Lower leg skin (tissue), 3 donors: ENCODE measurements around the gene ZFP42.

Experiments
- POLR2A ChIP-seq, 2 donors: fragments of 450-650 bp; IDR thresholded peaks; one replicate each; pipeline ENCODE4 v1.6.1; 2016 to 2017; ENCODE audit warnings: antibody characterized with exemption in 2 of 2, mild to moderate bottlenecking in 1 of 2, moderate library complexity in 1 of 2
- TF ChIP-seq, protein P1 (sequence below), 3 donors: fragments of 450-650 bp; IDR thresholded peaks; one replicate each; pipeline ENCODE4 v1.5.1; 2016; ENCODE audit warnings: antibody characterized with exemption in 3 of 3, mild to moderate bottlenecking in 3 of 3, moderate library complexity in 2 of 3

DNA sequence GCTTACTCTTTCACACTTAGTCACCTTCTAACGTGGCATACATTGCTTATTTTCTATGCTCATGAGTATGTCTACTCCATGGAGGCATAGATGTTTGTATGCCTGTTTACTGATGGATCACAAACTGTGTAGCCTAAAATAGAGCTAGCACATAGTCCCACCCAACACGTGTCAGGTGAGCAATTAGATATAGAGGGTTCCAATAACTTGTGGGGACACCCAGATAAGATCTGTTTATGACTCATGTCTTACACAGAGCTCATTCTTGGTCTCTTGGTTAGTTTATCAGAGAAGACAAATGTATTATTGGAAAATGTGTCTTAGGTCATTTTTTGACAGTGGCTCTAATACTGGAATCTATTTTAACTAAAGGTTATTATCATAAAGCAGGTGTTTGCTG is 6.8 kb downstream of the ZFP42 start:
- TF ChIP-seq, protein P1, sequence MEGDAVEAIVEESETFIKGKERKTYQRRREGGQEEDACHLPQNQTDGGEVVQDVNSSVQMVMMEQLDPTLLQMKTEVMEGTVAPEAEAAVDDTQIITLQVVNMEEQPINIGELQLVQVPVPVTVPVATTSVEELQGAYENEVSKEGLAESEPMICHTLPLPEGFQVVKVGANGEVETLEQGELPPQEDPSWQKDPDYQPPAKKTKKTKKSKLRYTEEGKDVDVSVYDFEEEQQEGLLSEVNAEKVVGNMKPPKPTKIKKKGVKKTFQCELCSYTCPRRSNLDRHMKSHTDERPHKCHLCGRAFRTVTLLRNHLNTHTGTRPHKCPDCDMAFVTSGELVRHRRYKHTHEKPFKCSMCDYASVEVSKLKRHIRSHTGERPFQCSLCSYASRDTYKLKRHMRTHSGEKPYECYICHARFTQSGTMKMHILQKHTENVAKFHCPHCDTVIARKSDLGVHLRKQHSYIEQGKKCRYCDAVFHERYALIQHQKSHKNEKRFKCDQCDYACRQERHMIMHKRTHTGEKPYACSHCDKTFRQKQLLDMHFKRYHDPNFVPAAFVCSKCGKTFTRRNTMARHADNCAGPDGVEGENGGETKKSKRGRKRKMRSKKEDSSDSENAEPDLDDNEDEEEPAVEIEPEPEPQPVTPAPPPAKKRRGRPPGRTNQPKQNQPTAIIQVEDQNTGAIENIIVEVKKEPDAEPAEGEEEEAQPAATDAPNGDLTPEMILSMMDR (IDR thresholded peaks at IDR 0.05): no peak
- TF ChIP-seq POLR2A (IDR thresholded peaks at IDR 0.05): no peak
